DOHH2 (cell line): ENCODE results near the gene KIF26A.

Source experiments
- H3F3A ChIP-seq: fragments of 200-600 bp; sonication (generic), shearing (Covaris generic); 2 replicates; pipeline ENCODE4 v1.6.0; 2016; ENCODE audit warnings: antibody characterized with exemption, mild to moderate bottlenecking; ENCODE audit not compliant: control insufficient read depth, insufficient read depth
- H3K27ac ChIP-seq: fragments of 200-600 bp; sonication (generic); 2 replicates; pipeline ENCODE4 v1.5.1; 2014; ENCODE audit warnings: low read depth, mild to moderate bottlenecking, low read length, moderate library complexity
- H3K27me3 ChIP-seq: fragments of 200-600 bp; sonication (generic); 2 replicates; pipeline ENCODE4 v1.6.1; 2014; ENCODE audit warnings: mild to moderate bottlenecking, low read length, mixed read lengths; ENCODE audit not compliant: control insufficient read depth
- H3K36me3 ChIP-seq: fragments of 200-600 bp; sonication (generic); 2 replicates; pipeline ENCODE4 v1.6.1; 2014; ENCODE audit warnings: mild to moderate bottlenecking, low read length, moderate library complexity, mixed read lengths; ENCODE audit not compliant: control insufficient read depth
- H3K4me1 ChIP-seq: fragments of 200-600 bp; sonication (generic); 2 replicates; pipeline ENCODE4 v1.6.1; 2014; ENCODE audit warnings: mild to moderate bottlenecking, low read length, mixed read lengths; ENCODE audit not compliant: control insufficient read depth
- H3K4me2 ChIP-seq: fragments of 200-600 bp; sonication (generic); 2 replicates; pipeline ENCODE4 v1.6.0; 2014; ENCODE audit warnings: mild to moderate bottlenecking, low read length, moderate library complexity
- H3K4me3 ChIP-seq: fragments of 200-600 bp; sonication (generic); 2 replicates; pipeline ENCODE4 v1.5.1; 2014; ENCODE audit warnings: mild to moderate bottlenecking, low read length, mixed read lengths
- H3K79me2 ChIP-seq: fragments of 200-600 bp; sonication (generic); 2 replicates; pipeline ENCODE4 v1.6.1; 2014; ENCODE audit warnings: mild to moderate bottlenecking, low read length, mixed read lengths; ENCODE audit not compliant: control insufficient read depth
- H3K9me2 ChIP-seq: fragments of 200-600 bp; sonication (generic); replicated peaks from 2 replicates; pipeline ENCODE4 v1.6.1; 2014; ENCODE audit warnings: mild to moderate bottlenecking, low read length, mixed read lengths; ENCODE audit not compliant: control insufficient read depth
- H3K9me3 ChIP-seq: fragments of 200-600 bp; sonication (generic); 2 replicates; pipeline ENCODE4 v1.6.1; 2014; ENCODE audit warnings: antibody characterized with exemption, low read length, mixed read lengths; ENCODE audit not compliant: control insufficient read depth, insufficient read depth
- H4K20me1 ChIP-seq: fragments of 200-600 bp; sonication (generic); 2 replicates; pipeline ENCODE4 v1.6.0; 2014; ENCODE audit warnings: low read depth, mild to moderate bottlenecking, antibody characterized with exemption, low read length, moderate library complexity; ENCODE audit not compliant: control insufficient read depth, insufficient read depth
- EZH2phosphoT487 ChIP-seq: fragments of 200-600 bp; sonication (generic); IDR thresholded peaks from 2 replicates; pipeline ENCODE4 v1.6.1; 2017; ENCODE audit warnings: borderline replicate concordance, mild to moderate bottlenecking, antibody characterized with exemption, low read length, moderate library complexity, mixed read lengths
- TF ChIP-seq, protein P1 (sequence below): fragments of 200-600 bp; sonication (generic); IDR thresholded peaks from one replicate; pipeline ENCODE4 v1.5.1; 2014; ENCODE audit warnings: antibody characterized with exemption, mild to moderate bottlenecking, low read depth, low read length; ENCODE audit not compliant: poor library complexity, severe bottlenecking

The KIF26A gene

DNA sequence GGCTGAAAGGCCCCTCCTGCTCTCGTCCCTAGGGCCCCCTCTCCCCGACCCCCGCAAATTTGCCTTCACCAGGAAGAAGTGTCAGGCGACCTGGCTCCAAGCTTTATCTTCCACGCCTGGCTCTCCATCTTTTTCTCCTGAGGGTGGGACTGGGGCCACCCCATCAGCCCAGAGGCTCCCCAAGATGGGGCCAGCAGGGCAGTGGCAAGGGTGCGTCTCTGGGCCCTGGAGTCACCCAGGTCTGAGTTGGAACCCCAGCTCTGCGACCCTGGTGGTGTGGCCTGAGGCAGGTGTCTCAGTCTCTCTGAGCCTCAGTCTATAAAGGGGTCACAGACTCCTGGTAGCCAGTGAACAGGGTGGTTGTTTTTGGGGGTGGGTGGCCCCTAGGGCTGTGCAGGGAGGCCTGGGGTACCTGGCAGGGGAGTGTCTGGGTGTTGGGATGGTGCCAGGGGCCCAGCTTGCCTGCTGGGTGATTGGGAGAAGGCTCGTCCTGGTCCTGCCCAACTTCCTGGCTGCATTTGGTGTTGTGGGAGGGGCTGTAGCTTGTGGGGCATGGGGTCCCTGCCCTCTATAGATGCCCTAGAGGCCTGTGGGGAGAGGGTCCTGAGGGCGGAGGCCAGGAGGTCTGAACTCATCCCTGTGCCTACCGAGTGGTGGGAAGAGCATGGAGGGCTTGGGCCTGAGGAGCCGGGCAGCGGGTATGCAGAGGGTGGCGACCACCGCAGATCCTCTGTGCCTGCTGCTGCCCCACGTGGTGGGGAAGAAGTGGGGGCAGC lies 7.6 kb downstream of the KIF26A start:
- Histone ChIP-seq H3K4me2 (no peak overlapping the region), H3K27me3 (no peaks in the 10 kb centered on the region), H3K4me1 (no peaks in the 10 kb centered on the region), H3K4me3 (no peak overlapping the region), H4K20me1 (no peaks in the 10 kb centered on the region), H3K9me2 (no peaks in the 10 kb centered on the region), H3K36me3 (no peaks in the 10 kb centered on the region), H3K27ac (no peak overlapping the region), H3K9me3 (no peaks in the 10 kb centered on the region), H3F3A (no peaks in the 10 kb centered on the region), H3K79me2 (no peaks in the 10 kb centered on the region)
- TF ChIP-seq EZH2phosphoT487 = no peak
- TF ChIP-seq, protein P1, sequence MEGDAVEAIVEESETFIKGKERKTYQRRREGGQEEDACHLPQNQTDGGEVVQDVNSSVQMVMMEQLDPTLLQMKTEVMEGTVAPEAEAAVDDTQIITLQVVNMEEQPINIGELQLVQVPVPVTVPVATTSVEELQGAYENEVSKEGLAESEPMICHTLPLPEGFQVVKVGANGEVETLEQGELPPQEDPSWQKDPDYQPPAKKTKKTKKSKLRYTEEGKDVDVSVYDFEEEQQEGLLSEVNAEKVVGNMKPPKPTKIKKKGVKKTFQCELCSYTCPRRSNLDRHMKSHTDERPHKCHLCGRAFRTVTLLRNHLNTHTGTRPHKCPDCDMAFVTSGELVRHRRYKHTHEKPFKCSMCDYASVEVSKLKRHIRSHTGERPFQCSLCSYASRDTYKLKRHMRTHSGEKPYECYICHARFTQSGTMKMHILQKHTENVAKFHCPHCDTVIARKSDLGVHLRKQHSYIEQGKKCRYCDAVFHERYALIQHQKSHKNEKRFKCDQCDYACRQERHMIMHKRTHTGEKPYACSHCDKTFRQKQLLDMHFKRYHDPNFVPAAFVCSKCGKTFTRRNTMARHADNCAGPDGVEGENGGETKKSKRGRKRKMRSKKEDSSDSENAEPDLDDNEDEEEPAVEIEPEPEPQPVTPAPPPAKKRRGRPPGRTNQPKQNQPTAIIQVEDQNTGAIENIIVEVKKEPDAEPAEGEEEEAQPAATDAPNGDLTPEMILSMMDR = no peak

DNA sequence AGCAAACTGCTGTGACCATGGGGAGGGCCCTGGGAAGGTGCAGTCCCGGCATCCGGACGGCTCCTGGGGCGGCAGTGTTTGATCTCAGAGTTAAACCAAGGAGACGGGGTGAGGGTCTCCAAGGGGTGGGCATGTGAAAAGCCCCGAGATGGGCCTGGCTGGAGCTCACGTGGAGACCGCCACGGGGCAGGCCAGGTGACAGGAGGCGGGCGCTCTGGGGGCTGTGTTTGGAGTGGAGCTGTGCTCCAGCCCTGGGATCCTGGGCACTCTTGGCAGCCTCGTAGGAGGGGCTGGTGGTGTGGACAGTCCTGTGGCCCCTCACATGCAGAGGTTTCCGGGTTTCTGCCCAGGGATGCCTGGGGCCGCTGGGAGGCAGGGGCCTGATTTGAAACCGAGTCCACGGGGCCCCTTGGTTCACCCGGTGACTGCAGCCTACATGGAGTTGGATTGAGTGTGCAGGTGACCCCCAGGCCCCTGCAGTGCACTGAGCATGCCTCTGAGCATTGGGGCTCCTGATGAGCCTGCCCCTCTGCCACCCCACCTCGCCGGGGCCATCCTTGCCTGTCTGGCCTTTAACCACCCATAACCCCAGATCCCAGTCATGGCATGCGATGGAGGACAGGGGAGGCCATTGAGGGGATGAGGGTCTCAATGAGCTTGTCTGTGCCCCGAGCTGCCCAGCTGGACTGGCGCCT lies 8.4 kb downstream of the KIF26A start:
- H3K36me3 ChIP-seq = no peaks in the 10 kb centered on the region
- TF ChIP-seq, protein P1 = no peak
- TF ChIP-seq EZH2phosphoT487 = no peak
- no peak overlapping the region for H3K4me3 ChIP-seq
- no peaks in the 10 kb centered on the region for H3K27me3 ChIP-seq
- H3K4me1 ChIP-seq = no peaks in the 10 kb centered on the region
- no peaks in the 10 kb centered on the region for H3K79me2 ChIP-seq
- no peak overlapping the region for H3K27ac ChIP-seq
- H4K20me1 ChIP-seq = no peaks in the 10 kb centered on the region
- no peaks in the 10 kb centered on the region for H3F3A ChIP-seq
- H3K4me2 ChIP-seq = no peak overlapping the region
- no peaks in the 10 kb centered on the region for H3K9me2 ChIP-seq
- no peaks in the 10 kb centered on the region for H3K9me3 ChIP-seq

DNA sequence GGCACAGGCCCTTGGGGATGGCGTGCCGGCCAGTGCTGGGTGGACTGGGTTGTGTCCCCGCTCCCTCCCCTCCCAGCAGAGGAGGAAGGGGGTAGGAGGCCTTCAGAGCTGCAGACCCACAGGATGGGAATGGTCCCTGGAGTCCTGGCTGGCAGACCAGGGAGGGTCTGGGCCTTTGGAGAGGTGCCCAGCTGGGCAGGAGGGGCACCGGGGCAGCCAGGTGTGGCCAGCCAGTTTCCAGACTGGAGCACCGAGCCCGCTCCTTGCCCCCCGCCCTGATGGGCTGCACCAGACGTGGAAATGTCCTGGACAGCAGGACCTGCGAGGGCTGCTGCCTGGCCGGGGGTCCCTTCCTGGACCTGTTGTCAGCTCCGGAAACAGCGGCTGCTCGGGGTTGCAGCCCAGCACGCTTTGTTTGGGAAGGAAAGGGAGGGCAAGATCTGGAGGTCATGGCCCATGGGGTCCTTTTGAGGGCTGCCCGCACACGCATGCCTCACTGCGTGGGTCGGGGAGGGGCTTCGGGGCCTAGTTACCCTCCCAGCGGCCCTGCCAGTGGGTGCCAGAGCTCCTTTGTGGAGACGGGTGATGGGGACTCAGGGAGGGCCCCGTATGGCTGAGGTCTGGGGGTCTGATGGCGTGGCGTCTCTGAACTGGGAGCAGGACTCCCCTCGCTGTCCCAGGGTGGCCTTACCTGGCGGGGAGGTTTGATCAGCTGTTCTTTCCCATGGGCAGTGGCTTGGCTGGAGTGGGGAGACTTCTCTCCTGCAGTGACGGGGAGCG lies 9.1 kb downstream of the KIF26A start:
- TF ChIP-seq EZH2phosphoT487 = no peak
- TF ChIP-seq, protein P1 = no peak
- Histone ChIP-seq H3F3A (no peaks in the 10 kb centered on the region), H3K9me3 (no peaks in the 10 kb centered on the region), H3K79me2 (no peaks in the 10 kb centered on the region), H3K27ac (no peak overlapping the region), H3K4me3 (no peak overlapping the region), H3K36me3 (no peaks in the 10 kb centered on the region), H4K20me1 (no peaks in the 10 kb centered on the region), H3K4me2 (no peak overlapping the region), H3K9me2 (no peaks in the 10 kb centered on the region), H3K27me3 (no peaks in the 10 kb centered on the region), H3K4me1 (no peaks in the 10 kb centered on the region)
